ENCODE data around the gene HACL1.
"Not testable (repeated sequence)": the region's sequence is repeated elsewhere in the genome, so short reads cannot be mapped to it uniquely, and the experiment has no call there.

The HACL1 gene

DNA sequence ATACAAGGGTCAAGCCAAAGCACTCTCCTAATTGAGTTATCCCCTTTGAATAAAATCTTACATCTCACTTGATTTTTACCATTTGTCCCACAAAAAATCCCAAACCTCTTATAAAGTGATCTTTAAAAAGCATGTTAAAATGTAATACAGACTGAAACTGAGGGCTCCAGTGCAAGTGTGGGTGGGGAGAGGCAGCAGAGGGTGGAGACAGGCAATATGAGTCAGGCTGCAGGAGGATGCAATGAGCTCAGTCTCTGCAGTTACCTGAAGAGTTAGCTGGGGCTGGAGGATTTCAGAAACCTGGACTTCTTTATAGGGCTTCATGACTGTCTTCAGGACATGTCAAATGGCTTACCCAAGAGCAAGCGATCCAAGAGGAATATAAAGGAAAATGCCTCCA, 65.6 kb downstream of the HACL1 start:
- no peaks in the 10 kb centered on the region for H3K27me3 ChIP-seq (replicated peaks)
- no peak for DNase-seq
- in situ Hi-C loops (cut with HindIII; ENCODE audit: low pct_ligation_motif_present, low sequenced_read_pairs): no loop called here
- TF ChIP-seq, protein P1, sequence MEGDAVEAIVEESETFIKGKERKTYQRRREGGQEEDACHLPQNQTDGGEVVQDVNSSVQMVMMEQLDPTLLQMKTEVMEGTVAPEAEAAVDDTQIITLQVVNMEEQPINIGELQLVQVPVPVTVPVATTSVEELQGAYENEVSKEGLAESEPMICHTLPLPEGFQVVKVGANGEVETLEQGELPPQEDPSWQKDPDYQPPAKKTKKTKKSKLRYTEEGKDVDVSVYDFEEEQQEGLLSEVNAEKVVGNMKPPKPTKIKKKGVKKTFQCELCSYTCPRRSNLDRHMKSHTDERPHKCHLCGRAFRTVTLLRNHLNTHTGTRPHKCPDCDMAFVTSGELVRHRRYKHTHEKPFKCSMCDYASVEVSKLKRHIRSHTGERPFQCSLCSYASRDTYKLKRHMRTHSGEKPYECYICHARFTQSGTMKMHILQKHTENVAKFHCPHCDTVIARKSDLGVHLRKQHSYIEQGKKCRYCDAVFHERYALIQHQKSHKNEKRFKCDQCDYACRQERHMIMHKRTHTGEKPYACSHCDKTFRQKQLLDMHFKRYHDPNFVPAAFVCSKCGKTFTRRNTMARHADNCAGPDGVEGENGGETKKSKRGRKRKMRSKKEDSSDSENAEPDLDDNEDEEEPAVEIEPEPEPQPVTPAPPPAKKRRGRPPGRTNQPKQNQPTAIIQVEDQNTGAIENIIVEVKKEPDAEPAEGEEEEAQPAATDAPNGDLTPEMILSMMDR (IDR thresholded peaks at IDR 0.05; ENCODE audit: low read depth, low read length, missing control alignments): no peak
- H3K4me3 ChIP-seq (ENCODE audit: low read depth, low read length): no peak overlapping the region
- H3K27ac ChIP-seq: no peak overlapping the region
- H3K36me3 ChIP-seq (replicated peaks): no peaks in the 10 kb centered on the region

DNA sequence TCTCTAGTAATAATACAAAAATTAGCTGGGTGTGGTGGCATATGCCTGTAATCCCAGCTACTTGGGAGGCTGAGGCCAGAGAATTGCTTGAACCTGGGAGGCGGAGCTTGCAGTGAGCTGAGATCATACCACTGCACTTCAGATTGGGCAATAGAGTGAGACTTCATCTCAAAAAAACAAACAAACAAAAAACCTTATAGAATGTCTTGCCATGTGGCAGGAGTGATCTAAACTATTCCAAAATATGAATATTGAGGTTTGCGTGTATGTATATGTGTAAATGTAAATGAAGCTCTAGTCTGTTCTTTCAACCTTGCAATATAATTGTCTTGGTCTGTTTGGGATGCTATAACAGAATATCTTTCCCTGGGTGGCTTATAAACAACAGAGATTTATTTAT, 68.8 kb downstream of the HACL1 start:
- H3K4me3 ChIP-seq (ENCODE audit: low read depth, low read length); H3K27me3 ChIP-seq (replicated peaks); in situ Hi-C loops (cut with HindIII; ENCODE audit: low pct_ligation_motif_present, low sequenced_read_pairs); DNase-seq; H3K36me3 ChIP-seq (replicated peaks); H3K27ac ChIP-seq: not testable (repeated sequence)

DNA sequence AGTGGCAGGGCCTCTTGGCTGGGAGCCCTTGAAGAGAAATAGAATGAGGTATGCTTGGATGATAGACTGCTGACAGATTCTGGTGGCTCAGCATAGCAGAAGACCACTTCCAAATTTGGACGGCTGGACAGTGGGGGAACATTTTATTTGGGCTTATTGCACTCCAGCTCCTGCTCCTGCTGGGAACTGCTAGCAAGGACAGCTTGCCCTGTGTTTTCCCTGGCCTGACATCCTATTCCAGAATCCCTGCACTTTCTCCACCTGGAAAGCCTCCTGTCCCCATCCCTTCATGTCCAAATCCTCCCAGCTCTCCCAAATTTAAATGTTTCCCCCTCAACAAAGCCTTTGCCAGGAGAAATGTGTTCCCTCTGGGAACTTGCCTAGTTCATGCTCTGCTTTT, 70.0 kb downstream of the HACL1 start:
- Histone ChIP-seq H3K27me3 (replicated peaks) (no peaks in the 10 kb centered on the region), H3K4me3 (ENCODE audit: low read depth, low read length) (no peak overlapping the region), H3K36me3 (replicated peaks) (no peaks in the 10 kb centered on the region), H3K27ac (no peak overlapping the region)
- in situ Hi-C loops (cut with HindIII; ENCODE audit: low pct_ligation_motif_present, low sequenced_read_pairs): no loop called here
- DNase-seq: no peak
- TF ChIP-seq, protein P1 (IDR thresholded peaks at IDR 0.05; ENCODE audit: low read depth, low read length, missing control alignments): no peak

DNA sequence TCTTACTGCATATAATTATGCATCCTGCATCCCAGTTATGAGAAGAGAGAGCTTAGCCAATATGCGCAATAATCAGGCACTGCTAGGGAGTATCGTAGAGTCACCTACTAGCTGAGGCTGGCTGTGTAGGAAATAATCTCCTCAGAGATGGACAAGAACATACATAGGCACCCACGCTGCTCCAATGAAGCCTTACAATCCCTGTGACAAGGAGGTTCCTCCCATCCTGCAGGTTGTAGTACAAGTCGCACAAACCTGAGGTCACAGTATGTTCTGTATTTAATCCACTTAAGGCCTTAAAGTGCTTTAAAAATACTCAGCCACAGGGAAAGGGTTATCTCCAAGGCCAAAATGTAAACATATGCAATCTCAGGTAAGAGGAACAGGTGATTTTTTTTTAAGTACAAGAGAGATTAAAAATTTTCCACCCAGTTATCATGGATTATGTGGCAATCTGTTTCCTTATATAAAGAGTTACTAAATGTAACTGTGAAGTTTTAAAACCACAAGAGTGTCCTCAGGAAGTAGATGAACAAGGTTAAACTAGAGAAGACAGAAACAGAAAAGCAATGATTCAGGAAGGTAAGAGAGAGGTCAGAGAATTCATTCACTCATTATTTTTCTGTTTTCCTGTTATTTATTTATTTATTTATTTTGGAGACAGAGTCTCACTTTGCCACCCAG, 72.4 kb downstream of the HACL1 start:
- Histone ChIP-seq H3K36me3 (replicated peaks) (no peaks in the 10 kb centered on the region), H3K4me3 (ENCODE audit: low read depth, low read length) (no peak overlapping the region), H3K27me3 (replicated peaks) (no peaks in the 10 kb centered on the region), H3K27ac (no peak overlapping the region)
- DNase-seq: no peak
- in situ Hi-C loops (cut with HindIII; ENCODE audit: low pct_ligation_motif_present, low sequenced_read_pairs): no loop called here
- TF ChIP-seq, protein P1 (IDR thresholded peaks at IDR 0.05; ENCODE audit: low read depth, low read length, missing control alignments): no peak

DNA sequence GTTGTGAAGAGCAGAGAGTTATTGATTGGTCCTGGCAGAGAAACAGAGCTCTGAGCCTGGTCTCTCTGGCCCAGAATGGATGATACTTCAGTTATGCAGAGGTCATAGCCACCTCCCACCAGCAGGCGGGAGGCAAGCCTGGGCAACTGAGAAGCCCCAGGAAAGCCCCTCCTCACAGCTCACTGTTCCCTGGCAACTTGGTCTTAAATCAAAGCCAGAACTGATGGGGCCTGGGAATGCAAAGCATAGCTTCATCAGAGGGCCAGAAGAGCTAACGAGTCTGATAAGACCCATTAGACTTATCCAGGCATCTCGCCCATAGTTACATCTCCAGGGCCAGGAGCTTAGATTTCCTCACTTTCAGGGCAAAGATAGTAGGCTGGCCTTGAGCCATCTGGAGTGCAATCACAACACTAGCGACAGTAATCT, 74.3 kb downstream of the HACL1 start:
- H3K4me3 ChIP-seq (ENCODE audit: low read depth, low read length): no peak overlapping the region
- in situ Hi-C loops (cut with HindIII; ENCODE audit: low pct_ligation_motif_present, low sequenced_read_pairs): no loop called here
- no peak for DNase-seq
- no peak overlapping the region for H3K27ac ChIP-seq
- H3K27me3 ChIP-seq (replicated peaks): no peaks in the 10 kb centered on the region
- TF ChIP-seq, protein P1 (IDR thresholded peaks at IDR 0.05; ENCODE audit: low read depth, low read length, missing control alignments): peak; percentile 56
- no peaks in the 10 kb centered on the region for H3K36me3 ChIP-seq (replicated peaks)

DNA sequence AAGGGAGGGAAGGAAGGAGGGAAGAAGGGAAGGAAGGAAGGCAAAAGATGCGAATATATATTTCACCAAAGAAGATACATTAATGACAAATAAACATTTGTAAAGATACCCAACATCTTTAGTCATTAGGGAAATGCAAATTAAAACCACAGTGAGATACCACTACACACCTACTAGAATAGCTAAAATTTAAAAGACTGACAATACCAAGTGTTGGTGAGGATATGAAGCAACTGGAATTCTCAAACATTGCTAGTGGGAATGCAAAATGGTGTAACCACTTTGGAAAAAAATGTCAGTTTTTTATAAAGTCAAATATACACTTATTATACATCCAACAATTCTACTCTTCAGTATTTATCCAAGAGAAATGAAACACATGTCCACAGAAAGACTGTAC, 75.6 kb downstream of the HACL1 start:
- in situ Hi-C loops (cut with HindIII; ENCODE audit: low pct_ligation_motif_present, low sequenced_read_pairs): no loop called here
- TF ChIP-seq, protein P1 (IDR thresholded peaks at IDR 0.05; ENCODE audit: low read depth, low read length, missing control alignments): no peak
- no peak overlapping the region for H3K4me3 ChIP-seq (ENCODE audit: low read depth, low read length)

More for the DNA sequence above, 75.6 kb downstream of the HACL1 start:
- Histone ChIP-seq H3K36me3 (replicated peaks) (no peaks in the 10 kb centered on the region), H3K27me3 (replicated peaks) (no peaks in the 10 kb centered on the region), H3K27ac (no peak overlapping the region)
- DNase-seq: no peak

Measured in brain microvascular endothelial cell (primary cell).